HepG2 (cell line): Measurements from ENCODE around the gene CNTROB. TPM values are rescaled to one million over a fixed set of nuclear protein-coding genes. Genes with fewer than 3 reads are reported as not detected.

Experiments used
- ARNT2 ChIP-seq: sonication (generic); formaldehyde crosslinking; IDR thresholded peaks from 2 replicates; pipeline ENCODE4 v1.8.0; 2022; ENCODE audit warnings: mild to moderate bottlenecking, low read depth, missing genetic modification reagents, moderate library complexity
- CHD2 ChIP-seq: IDR thresholded peaks from 2 replicates; pipeline ENCODE4 v1.6.1; 2011; ENCODE audit warnings: low read depth, low read length, improper control_type of control experiment
- ERF ChIP-seq: IDR thresholded peaks from 2 replicates; pipeline ENCODE4 v1.6.1; 2018; ENCODE audit warnings: missing biosample characterization, missing genetic modification reagents
- FOSL1 ChIP-seq: sonication (generic); formaldehyde crosslinking; IDR thresholded peaks from 2 replicates; pipeline ENCODE4 v1.9.0; 2021; ENCODE audit warnings: missing genetic modification reagents, borderline replicate concordance
- GLI4 ChIP-seq: sonication (generic); formaldehyde crosslinking; IDR thresholded peaks from 2 replicates; pipeline ENCODE4 v1.5.1; 2020; ENCODE audit warnings: missing genetic modification reagents, mild to moderate bottlenecking, moderate library complexity, borderline replicate concordance
- IKZF4 ChIP-seq: sonication (generic); formaldehyde crosslinking; IDR thresholded peaks from 2 replicates; pipeline ENCODE4 v1.5.1; 2020; ENCODE audit warnings: borderline replicate concordance, mild to moderate bottlenecking, low read depth, missing genetic modification reagents; ENCODE audit errors: not compliant biosample characterization
- JUN ChIP-seq: sonication (generic); formaldehyde crosslinking; IDR thresholded peaks from 2 replicates; pipeline ENCODE4 v1.4.0; 2020; ENCODE audit warnings: mild to moderate bottlenecking, missing genetic modification reagents
- KLF15 ChIP-seq: sonication (generic); formaldehyde crosslinking; IDR thresholded peaks from 2 replicates; pipeline ENCODE4 v1.8.1; 2023; ENCODE audit warnings: borderline replicate concordance, mild to moderate bottlenecking, inconsistent platforms, missing genetic modification reagents, mixed read lengths
- RBFOX2 ChIP-seq: fragments of 200-400 bp; formaldehyde crosslinking; IDR thresholded peaks from 2 replicates; pipeline ENCODE4 v1.6.1; 2017; ENCODE audit warnings: low read depth, mild to moderate bottlenecking, low read length
- SMAD3 ChIP-seq: sonication (generic); formaldehyde crosslinking; IDR thresholded peaks from 2 replicates; pipeline ENCODE4 v1.4.0; 2020; ENCODE audit warnings: missing genetic modification reagents
- U2AF1 ChIP-seq: fragments of 200-400 bp; formaldehyde crosslinking; optimal IDR thresholded peaks from 2 replicates; pipeline ENCODE3; 2017; ENCODE audit warnings: mild to moderate bottlenecking, low read depth, low read length
- YEATS4 ChIP-seq: sonication (generic); formaldehyde crosslinking; IDR thresholded peaks from 2 replicates; pipeline ENCODE4 v1.4.0; 2020; ENCODE audit warnings: missing genetic modification reagents, borderline replicate concordance
- ZBTB20 ChIP-seq: sonication (generic); formaldehyde crosslinking; IDR thresholded peaks from 2 replicates; pipeline ENCODE4 v1.8.1; 2023; ENCODE audit warnings: missing genetic modification reagents, low read depth, mild to moderate bottlenecking, borderline replicate concordance
- ZFP36L2 ChIP-seq: sonication (generic); formaldehyde crosslinking; IDR thresholded peaks from 2 replicates; pipeline ENCODE4 v1.4.0; 2020; ENCODE audit warnings: missing genetic modification reagents
- ZNF121 ChIP-seq: sonication (generic); formaldehyde crosslinking; IDR thresholded peaks from 2 replicates; pipeline ENCODE4 v1.5.0; 2020; ENCODE audit warnings: mild to moderate bottlenecking, missing genetic modification reagents
- ZNF317 ChIP-seq: sonication (generic); formaldehyde crosslinking; IDR thresholded peaks from 2 replicates; pipeline ENCODE4 v1.5.0; 2020; ENCODE audit warnings: mild to moderate bottlenecking, missing genetic modification reagents
- ZNF337 ChIP-seq: sonication (generic); formaldehyde crosslinking; IDR thresholded peaks from 2 replicates; pipeline ENCODE4 v1.5.1; 2020; ENCODE audit warnings: missing genetic modification reagents, low read depth, mild to moderate bottlenecking, borderline replicate concordance
- ZNF790 ChIP-seq: sonication (generic); formaldehyde crosslinking; IDR thresholded peaks from 2 replicates; pipeline ENCODE4 v1.8.0; 2022; ENCODE audit warnings: missing genetic modification reagents, mild to moderate bottlenecking, borderline replicate concordance
- ZSCAN25 ChIP-seq: sonication (generic); formaldehyde crosslinking; IDR thresholded peaks from 2 replicates; pipeline ENCODE4 v1.8.0; 2022; ENCODE audit warnings: mild to moderate bottlenecking, missing genetic modification reagents
- polyA plus RNA-seq, 8 experiments: library from polyadenylated mRNA; depleted of rRNA in 3 of 8; stranded (reverse) in 7 of 8; unstranded in 1 of 8; fragments of >200 nt; fragmentation: Illumina TruSeq in 4 of 8; extraction: Trizol in 4 of 8; gene quantifications; 2 replicates each; pipeline versions ENCODE4 v1.2.1 to v1.2.3, GENCODE V29; 2011 to 2016; ENCODE audit warnings: low read depth in 4 of 8, missing spikeins in 1 of 8, mixed read lengths in 1 of 8; ENCODE audit not compliant: insufficient read depth in 1 of 8
- total RNA-seq, 5 experiments: library from RNA; depleted of rRNA; stranded (reverse); fragments of >200 nt; fragmentation: Illumina TruSeq; extraction: Trizol; gene quantifications; 2 replicates each; pipeline ENCODE4 v1.2.3, GENCODE V29; 2016; ENCODE audit warnings: low read depth in 1 of 5
- TF ChIP-seq, protein P1 (sequence below): sonication (generic); formaldehyde crosslinking; IDR thresholded peaks from 2 replicates; pipeline ENCODE4 v1.5.1; 2020; ENCODE audit warnings: missing genetic modification reagents, mild to moderate bottlenecking, borderline replicate concordance
- TF ChIP-seq, protein P2 (sequence below): IDR thresholded peaks from 2 replicates; pipeline ENCODE4 v1.6.1; 2016; ENCODE audit warnings: missing biosample characterization, missing genetic modification reagents, low read depth
- TF ChIP-seq, protein P3 (sequence below): IDR thresholded peaks from 2 replicates; pipeline ENCODE4 v1.6.1; 2016; ENCODE audit warnings: missing compliant biosample characterization, missing genetic modification reagents, borderline replicate concordance
- TF ChIP-seq, protein P4 (sequence below): sonication (generic); formaldehyde crosslinking; IDR thresholded peaks from 2 replicates; pipeline ENCODE4 v1.4.0; 2020; ENCODE audit warnings: missing genetic modification reagents

CNTROB gene
- total and polyA plus RNA-seq, 2 of the 13 experiments (the other 11 are each of a cell fraction or from before 2014, with no cell fraction given), result 21.2 to 24.1 TPM

- TF ChIP-seq GLI4 (CRISPR knock-in tag) (no peak), SMAD3 (CRISPR knock-in tag) (no peak), ZNF337 (no peak), KLF15 (CRISPR knock-in tag) (peak; percentile 61; the same call in 1 of the 2 replicates), ARNT2 (peak; percentile 89), U2AF1 (no peak), ZSCAN25 (CRISPR knock-in tag) (no peak), ZNF790 (CRISPR knock-in tag) (peak; percentile 63; the same call in 1 of the 2 replicates), JUN (0 out of 2 replicates have a peak, but pooled peaks have one; percentile 21), YEATS4 (CRISPR knock-in tag) (peak; percentile 79), ZFP36L2 (no peak), RBFOX2 (0 out of 2 replicates have a peak, but pooled peaks have one; percentile 38), CHD2 (no peak), IKZF4 (CRISPR knock-in tag) (peak; percentile 66), FOSL1 (CRISPR knock-in tag) (peak; percentile 18; the same call in 1 of the 2 replicates), ZNF121 (no peak), ERF (peak; percentile 58; the same call in 1 of the 2 replicates), ZNF317 (CRISPR knock-in tag) (no peak), ZBTB20 (no peak)
- TF ChIP-seq, protein P1, sequence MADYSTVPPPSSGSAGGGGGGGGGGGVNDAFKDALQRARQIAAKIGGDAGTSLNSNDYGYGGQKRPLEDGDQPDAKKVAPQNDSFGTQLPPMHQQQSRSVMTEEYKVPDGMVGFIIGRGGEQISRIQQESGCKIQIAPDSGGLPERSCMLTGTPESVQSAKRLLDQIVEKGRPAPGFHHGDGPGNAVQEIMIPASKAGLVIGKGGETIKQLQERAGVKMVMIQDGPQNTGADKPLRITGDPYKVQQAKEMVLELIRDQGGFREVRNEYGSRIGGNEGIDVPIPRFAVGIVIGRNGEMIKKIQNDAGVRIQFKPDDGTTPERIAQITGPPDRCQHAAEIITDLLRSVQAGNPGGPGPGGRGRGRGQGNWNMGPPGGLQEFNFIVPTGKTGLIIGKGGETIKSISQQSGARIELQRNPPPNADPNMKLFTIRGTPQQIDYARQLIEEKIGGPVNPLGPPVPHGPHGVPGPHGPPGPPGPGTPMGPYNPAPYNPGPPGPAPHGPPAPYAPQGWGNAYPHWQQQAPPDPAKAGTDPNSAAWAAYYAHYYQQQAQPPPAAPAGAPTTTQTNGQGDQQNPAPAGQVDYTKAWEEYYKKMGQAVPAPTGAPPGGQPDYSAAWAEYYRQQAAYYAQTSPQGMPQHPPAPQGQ, result no peak
- TF ChIP-seq, protein P2, sequence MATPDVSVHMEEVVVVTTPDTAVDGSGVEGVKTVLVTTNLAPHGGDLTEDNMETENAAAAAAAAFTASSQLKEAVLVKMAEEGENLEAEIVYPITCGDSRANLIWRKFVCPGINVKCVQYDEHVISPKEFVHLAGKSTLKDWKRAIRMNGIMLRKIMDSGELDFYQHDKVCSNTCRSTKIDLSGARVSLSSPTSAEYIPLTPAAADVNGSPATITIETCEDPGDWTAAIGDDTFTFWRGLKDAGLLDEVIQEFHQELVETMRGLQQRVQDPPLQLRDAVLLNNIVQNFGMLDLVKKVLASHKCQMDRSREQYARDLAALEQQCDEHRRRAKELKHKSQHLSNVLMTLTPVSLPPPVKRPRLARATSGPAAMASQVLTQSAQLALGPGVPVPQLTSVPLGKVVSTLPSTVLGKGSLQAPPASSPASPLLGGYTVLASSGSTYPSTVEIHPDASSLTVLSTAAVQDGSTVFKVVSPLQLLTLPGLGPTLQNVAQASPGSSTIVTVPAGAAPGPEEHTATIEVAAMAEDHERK, result no peak
- TF ChIP-seq, protein P3, sequence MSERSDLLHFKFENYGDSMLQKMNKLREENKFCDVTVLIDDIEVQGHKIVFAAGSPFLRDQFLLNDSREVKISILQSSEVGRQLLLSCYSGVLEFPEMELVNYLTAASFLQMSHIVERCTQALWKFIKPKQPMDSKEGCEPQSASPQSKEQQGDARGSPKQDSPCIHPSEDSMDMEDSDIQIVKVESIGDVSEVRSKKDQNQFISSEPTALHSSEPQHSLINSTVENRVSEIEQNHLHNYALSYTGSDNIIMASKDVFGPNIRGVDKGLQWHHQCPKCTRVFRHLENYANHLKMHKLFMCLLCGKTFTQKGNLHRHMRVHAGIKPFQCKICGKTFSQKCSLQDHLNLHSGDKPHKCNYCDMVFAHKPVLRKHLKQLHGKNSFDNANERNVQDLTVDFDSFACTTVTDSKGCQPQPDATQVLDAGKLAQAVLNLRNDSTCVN (CRISPR knock-in tag), result no peak; the same call in 1 of the 2 replicates
- TF ChIP-seq, protein P4, sequence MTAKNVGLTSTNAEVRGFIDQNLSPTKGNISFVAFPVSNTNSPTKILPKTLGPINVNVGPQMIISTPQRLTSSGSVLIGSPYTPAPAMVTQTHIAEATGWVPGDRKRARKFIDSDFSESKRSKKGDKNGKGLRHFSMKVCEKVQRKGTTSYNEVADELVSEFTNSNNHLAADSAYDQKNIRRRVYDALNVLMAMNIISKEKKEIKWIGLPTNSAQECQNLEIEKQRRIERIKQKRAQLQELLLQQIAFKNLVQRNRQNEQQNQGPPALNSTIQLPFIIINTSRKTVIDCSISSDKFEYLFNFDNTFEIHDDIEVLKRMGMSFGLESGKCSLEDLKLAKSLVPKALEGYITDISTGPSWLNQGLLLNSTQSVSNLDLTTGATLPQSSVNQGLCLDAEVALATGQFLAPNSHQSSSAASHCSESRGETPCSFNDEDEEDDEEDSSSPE (CRISPR knock-in tag), result peak; percentile 93
These were observed 16.2 kb upstream of the CNTROB start, which contains the start of gene RNF227 (continued) for GRCh38 chr17:7915611-7916384.
